ENCODE results near the gene EPB41L4B. TPM values are rescaled to one million over a fixed set of nuclear protein-coding genes. Genes with fewer than 3 reads are reported as not detected.

Gene EPB41L4B
- total RNA-seq, 1 experiment from 2014 or later = 8.1 TPM

- ATAC-seq (no peak), DNase-seq (ENCODE audit: low read depth, low spot score) (no peak)
- POLR2A ChIA-PET = no interaction called here
- intact Hi-C loops (cut with micrococcal nuclease) = no loop called here
- no peaks in the 10 kb centered on the region for H4K20me1 ChIP-seq (ENCODE audit: insufficient read depth)
- H3K9me2 ChIP-seq (ENCODE audit: insufficient read depth) = no peaks in the 10 kb centered on the region
- peak overlapping the region; percentile 10; the same call in 1 of the 2 replicates for H3K27ac ChIP-seq (ENCODE audit: low read depth, low read length)
- H3K9me3 ChIP-seq (ENCODE audit: control insufficient read depth in 1 of 2, insufficient read depth in 1 of 2, low read depth in 1 of 2, low read length in 2 of 2) = no peaks in the 10 kb centered on the region
- H3K9ac ChIP-seq (ENCODE audit: low read length) = peak overlapping the region; percentile 62
- TF ChIP-seq, protein P1, sequence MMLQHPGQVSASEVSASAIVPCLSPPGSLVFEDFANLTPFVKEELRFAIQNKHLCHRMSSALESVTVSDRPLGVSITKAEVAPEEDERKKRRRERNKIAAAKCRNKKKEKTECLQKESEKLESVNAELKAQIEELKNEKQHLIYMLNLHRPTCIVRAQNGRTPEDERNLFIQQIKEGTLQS (IDR thresholded peaks at IDR 0.05) = no peak
- TF ChIP-seq CBX3 (IDR thresholded peaks at IDR 0.05; ENCODE audit: low read depth) (no peak), EZH2phosphoT487 (IDR thresholded peaks at IDR 0.05; ENCODE audit: borderline replicate concordance) (no peak), FOSL1 (IDR thresholded peaks at IDR 0.05; ENCODE audit: low read depth) (no peak), SP1 (IDR thresholded peaks at IDR 0.05; ENCODE audit: low read depth) (no peak), EGR1 (IDR thresholded peaks at IDR 0.05; ENCODE audit: low read depth) (no peak), ZFX (IDR thresholded peaks at IDR 0.05) (no peak), SRF (IDR thresholded peaks at IDR 0.05; ENCODE audit: low read depth) (no peak), CEBPB (IDR thresholded peaks at IDR 0.05; ENCODE audit: low read depth) (no peak), SIN3A (IDR thresholded peaks at IDR 0.05; ENCODE audit: low read depth) (no peak), JUND (IDR thresholded peaks at IDR 0.05) (no peak), RAD21 (IDR thresholded peaks at IDR 0.05; ENCODE audit: low read depth) (no peak), ZNF274 (IDR thresholded peaks at IDR 0.05; ENCODE audit: low read depth, low read length) (no peak), ELF1 (IDR thresholded peaks at IDR 0.05; ENCODE audit: borderline replicate concordance, low read depth) (no peak), EZH2 (IDR thresholded peaks at IDR 0.05) (no peak)
- TF ChIP-seq, protein P2, sequence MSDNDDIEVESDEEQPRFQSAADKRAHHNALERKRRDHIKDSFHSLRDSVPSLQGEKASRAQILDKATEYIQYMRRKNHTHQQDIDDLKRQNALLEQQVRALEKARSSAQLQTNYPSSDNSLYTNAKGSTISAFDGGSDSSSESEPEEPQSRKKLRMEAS (IDR thresholded peaks at IDR 0.05) = no peak
- TF ChIP-seq, protein P3, sequence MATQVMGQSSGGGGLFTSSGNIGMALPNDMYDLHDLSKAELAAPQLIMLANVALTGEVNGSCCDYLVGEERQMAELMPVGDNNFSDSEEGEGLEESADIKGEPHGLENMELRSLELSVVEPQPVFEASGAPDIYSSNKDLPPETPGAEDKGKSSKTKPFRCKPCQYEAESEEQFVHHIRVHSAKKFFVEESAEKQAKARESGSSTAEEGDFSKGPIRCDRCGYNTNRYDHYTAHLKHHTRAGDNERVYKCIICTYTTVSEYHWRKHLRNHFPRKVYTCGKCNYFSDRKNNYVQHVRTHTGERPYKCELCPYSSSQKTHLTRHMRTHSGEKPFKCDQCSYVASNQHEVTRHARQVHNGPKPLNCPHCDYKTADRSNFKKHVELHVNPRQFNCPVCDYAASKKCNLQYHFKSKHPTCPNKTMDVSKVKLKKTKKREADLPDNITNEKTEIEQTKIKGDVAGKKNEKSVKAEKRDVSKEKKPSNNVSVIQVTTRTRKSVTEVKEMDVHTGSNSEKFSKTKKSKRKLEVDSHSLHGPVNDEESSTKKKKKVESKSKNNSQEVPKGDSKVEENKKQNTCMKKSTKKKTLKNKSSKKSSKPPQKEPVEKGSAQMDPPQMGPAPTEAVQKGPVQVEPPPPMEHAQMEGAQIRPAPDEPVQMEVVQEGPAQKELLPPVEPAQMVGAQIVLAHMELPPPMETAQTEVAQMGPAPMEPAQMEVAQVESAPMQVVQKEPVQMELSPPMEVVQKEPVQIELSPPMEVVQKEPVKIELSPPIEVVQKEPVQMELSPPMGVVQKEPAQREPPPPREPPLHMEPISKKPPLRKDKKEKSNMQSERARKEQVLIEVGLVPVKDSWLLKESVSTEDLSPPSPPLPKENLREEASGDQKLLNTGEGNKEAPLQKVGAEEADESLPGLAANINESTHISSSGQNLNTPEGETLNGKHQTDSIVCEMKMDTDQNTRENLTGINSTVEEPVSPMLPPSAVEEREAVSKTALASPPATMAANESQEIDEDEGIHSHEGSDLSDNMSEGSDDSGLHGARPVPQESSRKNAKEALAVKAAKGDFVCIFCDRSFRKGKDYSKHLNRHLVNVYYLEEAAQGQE (IDR thresholded peaks at IDR 0.05; ENCODE audit: low read depth) = no peak
- peak overlapping the region; percentile 96 for H3K4me2 ChIP-seq (ENCODE audit: low read length)
- peak overlapping the region; percentile 62 to 71 for H3K4me3 ChIP-seq (replicated peaks in 1 of 2; ENCODE audit: low read depth in 1 of 2, low read length in 2 of 2)
- no peak overlapping the region for H2AFZ ChIP-seq (ENCODE audit: low read depth, low read length, poor library complexity, severe bottlenecking)
- CTCF ChIA-PET = no interaction called here
- peaks cover 28 to 63% of the 10 kb centered on the region in 2 experiments for H3K4me1 ChIP-seq (ENCODE audit: control insufficient read depth in 1 of 2, insufficient read depth in 2 of 2, low read length in 2 of 2)
- BruUV-seq (replicated peaks) = no TSS peak
- no peaks in the 10 kb centered on the region for H3K36me3 ChIP-seq (ENCODE audit: control insufficient read depth in 1 of 2, insufficient read depth in 2 of 2, low read length in 2 of 2)
- no peaks in the 10 kb centered on the region for H3K27me3 ChIP-seq (ENCODE audit: insufficient read depth, low read length)
- peaks cover 36% of the 10 kb centered on the region for H3K79me2 ChIP-seq (ENCODE audit: insufficient read depth, low read length)
- RAD21 ChIA-PET (ENCODE audit: low non-redundant PET in 1 of 2, low total read pairs in 2 of 2, uncharacterized antibody in 2 of 2, unreplicated experiment in 2 of 2) = no interaction called here
Observed at GRCh38 chr9:109319017-109319625, 1.7 kb downstream of the EPB41L4B start.
